DMS53 treated with DMSO at 0.1 percent for 48 hours (cell line): ENCODE data around the gene SMIM20.
A peak's percentile ranks its signal among the peaks of the same experiment; 100 is the strongest.
"Not testable (repeated sequence)": the region's sequence is repeated elsewhere in the genome, so short reads cannot be mapped to it uniquely, and the experiment has no call there.

Experiments used
- DNase-seq: peaks from one replicate; lab custom pipeline; 2025; ENCODE audit not compliant: unreplicated experiment; lab: John Stamatoyannopoulos, UW

SMIM20 gene

GRCh38 chr4:25890571-25891485 lies 23.2 kb upstream of the SMIM20 start:
- DNase-seq, result no peak

GRCh38 chr4:25892796-25893195 lies 21.2 kb upstream of the SMIM20 start:
- DNase-seq, result no peak

- no peak for DNase-seq
Measured at GRCh38 chr4:25896776-25897539, 17.1 kb upstream of the SMIM20 start.

GRCh38 chr4:25900310-25900709 lies 13.7 kb upstream of the SMIM20 start:
- no peak for DNase-seq

GRCh38 chr4:25901030-25901430 lies 13.0 kb upstream of the SMIM20 start:
- DNase-seq, result no peak

GRCh38 chr4:25903900-25904747 lies 9.9 kb upstream of the SMIM20 start:
- no peak for DNase-seq

- DNase-seq, result no peak
Measured at GRCh38 chr4:25904748-25905082, 9.3 kb upstream of the SMIM20 start.

- DNase-seq, result no peak
Measured at GRCh38 chr4:25905371-25905770, 8.6 kb upstream of the SMIM20 start.

DNA sequence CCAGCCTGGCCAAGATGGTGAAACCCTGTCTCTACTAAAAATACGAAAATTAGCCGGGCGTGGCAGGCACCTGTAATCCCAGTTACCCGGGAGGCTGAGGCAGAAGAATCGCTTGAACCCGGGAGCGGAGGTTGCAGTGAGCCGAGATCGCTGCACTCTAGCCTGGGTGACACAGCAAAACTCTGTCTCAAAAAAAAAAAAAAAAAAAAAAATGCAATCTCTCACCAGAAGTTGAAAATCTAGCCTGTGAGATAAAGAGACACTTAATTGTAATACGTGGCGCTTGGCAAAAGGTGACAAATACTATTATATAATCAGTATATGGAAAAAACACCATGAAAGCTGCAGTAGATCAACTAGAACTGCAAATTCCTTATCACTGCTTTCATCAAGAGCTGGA lies 7.9 kb upstream of the SMIM20 start:
- not testable (repeated sequence) for DNase-seq

DNA sequence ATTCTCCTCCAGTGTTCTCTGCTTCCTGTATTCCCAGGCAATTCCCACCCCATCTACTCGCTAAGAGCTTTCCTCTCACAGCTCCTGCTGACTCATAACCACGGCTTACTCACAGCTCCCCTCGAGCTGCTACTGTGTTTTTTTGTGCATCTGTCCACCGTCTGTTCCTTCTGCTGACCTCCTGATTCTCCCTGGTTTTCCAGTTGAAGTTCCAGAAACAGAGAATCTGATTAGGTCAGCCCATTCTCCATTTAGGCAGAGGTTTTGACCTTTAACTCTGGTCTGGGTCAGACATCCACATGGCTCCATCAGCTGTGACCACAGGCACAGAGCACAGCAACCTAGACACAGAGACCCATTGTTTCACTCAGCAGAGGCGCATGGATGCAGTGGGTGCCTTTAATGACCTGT lies 5.5 kb upstream of the SMIM20 start:
- peak; percentile 51 for DNase-seq

DNA sequence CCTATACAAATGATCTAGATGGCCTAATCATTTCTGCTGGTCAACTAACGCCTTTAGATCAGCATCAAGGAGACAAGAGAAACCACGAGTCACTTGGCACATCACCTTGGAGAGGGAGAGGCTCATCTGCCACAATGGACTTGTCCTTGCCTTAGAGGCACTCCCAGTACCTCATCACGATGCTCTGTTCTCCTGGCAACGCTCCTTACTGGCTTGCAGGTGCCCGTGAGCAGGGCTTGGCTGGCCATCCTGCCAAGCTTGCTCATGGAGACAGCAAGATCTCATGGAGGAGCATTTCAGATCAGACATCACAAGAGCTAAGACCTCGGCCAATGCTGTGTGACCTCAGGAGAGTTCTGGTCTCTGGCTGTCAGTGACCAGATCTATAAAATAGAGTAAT lies 2.7 kb upstream of the SMIM20 start:
- no peak for DNase-seq

- DNase-seq, result peak; percentile 43
Measured at GRCh38 chr4:25913056-25913850, 767 bp upstream of the SMIM20 start.

- DNase-seq, result no peak
Measured at GRCh38 chr4:25914670-25915352, 791 bp downstream of the SMIM20 start.

DNA sequence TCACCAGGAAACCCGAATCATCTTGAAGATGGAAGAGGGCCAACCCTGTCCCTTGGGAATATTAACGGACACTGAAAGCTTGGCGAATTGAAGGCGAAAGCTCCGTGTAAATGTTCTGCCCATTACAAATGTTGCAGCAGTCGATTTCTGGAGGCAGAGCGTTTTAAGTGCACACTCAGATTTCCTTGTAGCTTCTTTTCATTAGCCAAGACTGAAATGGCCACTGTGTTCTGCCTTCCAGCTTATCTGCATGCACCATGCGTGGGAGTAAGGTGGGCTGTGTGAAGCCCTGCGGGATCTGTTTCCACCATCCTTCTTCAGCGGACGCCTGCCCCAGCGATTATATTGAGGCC lies 1.3 kb downstream of the SMIM20 start:
- DNase-seq, result no peak

DNA sequence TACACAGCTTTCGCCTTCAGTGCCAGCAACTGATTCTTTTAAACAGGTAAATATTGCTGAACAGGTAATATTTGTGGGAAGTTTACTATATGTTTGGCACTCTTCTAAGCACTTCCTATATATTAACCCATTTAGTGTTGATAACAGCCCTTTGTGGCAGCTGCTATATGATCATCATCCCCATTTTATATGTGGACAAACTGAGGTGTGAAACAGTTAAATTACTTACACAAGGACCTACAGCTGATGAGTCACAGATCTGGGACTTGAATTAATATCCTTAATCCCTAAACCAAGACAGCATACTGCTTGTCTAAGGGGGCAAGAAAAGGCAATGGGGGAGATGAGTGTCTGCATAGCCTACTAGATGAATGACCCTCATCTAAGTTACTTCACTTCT lies 2.9 kb downstream of the SMIM20 start:
- DNase-seq, result no peak

DNA sequence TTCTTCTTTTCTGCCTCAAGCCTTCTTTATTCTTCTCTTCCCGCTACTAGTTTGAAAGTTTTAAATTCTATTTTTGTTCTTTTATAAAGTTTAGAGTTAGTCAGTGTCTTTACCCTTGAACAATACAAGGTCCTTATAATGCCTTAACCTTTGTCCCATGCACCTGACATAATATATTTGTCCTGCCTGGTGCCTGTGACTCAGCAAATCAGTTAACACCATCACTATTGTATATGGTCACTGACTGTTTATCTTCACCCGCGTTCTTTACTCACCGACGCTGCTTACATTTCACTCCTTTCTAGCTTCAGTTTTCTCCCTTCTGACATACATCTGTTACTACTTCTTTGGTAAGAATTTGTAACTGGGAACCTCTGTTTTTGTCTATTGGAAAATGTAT lies 5.7 kb downstream of the SMIM20 start:
- peak; percentile 93 for DNase-seq

DNA sequence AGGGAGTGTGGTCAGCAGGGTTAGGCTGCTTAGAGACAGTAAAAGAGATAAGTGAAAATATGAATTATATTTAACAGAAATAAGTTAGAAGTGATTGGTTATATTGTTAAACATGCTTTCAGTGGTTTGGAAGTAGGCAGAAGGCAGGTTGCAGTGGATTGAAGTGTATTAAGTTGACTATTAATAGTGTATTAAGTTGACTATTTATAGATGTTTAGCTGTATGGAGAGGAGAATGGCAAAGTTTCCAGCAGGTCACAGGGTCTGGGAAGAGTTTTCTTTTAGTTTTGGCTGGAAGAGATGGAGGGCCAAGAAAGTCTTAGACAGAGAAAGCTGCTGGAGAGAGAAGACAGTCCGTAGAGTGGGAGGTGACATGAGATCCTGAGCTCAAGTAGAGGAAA lies 7.9 kb downstream of the SMIM20 start:
- DNase-seq, result no peak

GRCh38 chr4:25922812-25923369 lies 8.9 kb downstream of the SMIM20 start:
- DNase-seq, result no peak

GRCh38 chr4:25923745-25924144 lies 9.7 kb downstream of the SMIM20 start:
- no peak for DNase-seq
